HUDEP-2 (cell line): Measurements from ENCODE around the gene TAX1BP1.
"Not testable (repeated sequence)": the region's sequence is repeated elsewhere in the genome, so short reads cannot be mapped to it uniquely, and the experiment has no call there.

Source experiments
- DNase-seq, 76 experiments: peaks; one replicate each; lab custom pipeline; 2025; ENCODE audit not compliant: unreplicated experiment in 76 of 76; lab: John Stamatoyannopoulos, UW

The TAX1BP1 gene

DNA sequence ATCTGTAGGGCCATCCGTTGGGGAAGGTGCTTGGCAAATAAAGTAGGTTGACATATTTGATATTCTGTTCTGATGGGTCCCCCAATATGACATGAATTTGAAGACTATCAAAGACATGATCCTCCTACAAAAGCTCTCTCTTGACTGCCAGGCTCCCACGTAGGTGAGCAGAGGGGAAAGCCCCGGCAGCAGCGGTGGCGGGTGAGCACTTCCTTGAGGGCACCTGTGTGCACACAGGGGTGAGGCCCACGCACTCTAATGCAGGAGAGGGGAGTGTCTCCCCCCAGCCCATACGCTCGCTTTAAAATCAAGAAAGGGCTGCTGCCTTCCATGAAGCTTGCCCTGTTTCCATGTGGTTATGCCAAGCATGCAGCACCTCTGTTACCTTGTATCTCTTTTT is 100.4 kb downstream of the TAX1BP1 start:
- DNase-seq = no peak

- DNase-seq = no peak
These were observed 100.9 kb downstream of the TAX1BP1 start for GRCh38 chr7:27840760-27841364.

DNA sequence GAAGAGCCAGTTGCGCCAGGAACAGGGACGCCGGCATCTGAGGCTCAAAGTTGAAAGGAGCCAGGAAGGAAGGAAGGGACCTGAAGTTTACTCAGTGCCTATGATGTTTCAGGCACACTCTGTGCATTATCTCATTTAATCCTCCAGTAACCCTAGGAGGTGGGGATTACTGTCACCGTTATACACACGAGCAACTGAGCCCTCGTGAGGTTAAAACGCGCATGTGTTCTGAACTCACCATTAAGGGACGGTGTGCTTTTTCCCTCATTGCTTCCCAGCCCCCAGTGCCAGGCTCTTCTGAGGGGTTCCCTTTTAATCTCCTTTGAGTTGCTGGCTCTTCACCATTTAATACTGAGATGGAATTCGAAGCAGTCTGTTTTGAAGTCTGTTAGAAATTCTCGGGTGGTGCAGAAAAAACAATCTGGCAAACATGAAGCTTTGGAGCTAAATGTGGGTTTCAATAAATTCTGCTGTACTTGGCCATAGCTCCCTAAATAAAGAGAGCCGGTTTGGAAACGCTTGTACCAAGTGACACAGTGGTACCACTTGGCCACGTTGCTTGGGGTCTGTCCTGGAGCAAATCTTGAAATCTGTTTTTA is 102.2 kb downstream of the TAX1BP1 start:
- no peak for DNase-seq

DNA sequence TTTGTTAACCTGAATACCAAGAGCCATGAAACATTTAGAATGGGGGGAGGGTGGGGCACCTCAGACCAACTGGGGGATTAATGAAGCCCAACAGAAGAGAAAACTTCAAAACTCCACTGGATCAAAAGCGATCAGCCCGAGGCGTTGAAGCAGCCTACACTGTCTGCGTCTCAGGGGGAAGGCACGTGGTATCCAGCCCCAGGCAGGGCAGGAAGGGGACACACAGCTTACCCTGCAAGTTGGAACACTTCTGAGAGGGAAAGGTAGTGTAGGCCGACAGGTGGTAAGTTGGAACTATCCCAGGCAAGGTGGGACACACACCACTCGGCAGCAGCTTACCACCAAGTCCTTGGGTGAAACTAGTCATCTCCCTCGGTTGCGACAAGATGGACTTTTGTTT is 102.9 kb downstream of the TAX1BP1 start:
- DNase-seq = no peak

DNA sequence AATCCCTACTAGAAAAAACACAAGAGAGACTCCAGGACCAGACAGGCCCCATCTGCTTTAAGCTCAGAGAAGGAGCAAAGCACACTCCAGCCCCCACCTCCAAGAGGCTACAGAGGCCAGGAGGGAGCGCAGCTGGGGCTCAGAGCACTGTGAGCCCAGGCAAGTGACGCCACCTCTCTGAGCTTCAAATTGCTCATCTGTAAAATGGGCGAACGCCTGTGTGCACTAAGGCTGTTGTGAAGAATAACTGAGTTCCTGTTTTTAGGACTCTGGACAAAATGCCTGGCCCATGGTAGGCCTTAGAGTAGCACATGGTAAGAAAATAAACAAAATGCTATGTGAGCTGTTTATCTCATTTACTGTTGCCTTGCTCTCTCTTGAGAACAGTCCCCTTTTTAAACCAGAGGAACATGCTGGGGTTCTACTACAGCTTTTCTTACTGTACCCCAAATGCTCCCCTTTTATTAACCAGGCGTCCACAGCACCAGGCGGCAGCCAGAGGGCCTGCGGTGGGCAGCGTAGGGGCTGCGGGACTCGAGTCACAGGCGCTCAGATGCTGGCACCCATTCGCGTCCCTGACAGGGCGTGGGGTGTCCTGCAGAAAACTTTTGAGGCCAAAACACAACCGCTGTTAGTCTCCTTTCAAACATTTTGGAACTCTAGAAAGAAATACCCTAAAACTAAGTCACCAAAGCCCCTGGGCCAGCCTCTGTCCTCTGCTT is 103.8 kb downstream of the TAX1BP1 start:
- no peak for DNase-seq

GRCh38 chr7:27846388-27846787 is 106.4 kb downstream of the TAX1BP1 start:
- DNase-seq = no peak

GRCh38 chr7:27850531-27850930 is 110.6 kb downstream of the TAX1BP1 start:
- no peak for DNase-seq

DNA sequence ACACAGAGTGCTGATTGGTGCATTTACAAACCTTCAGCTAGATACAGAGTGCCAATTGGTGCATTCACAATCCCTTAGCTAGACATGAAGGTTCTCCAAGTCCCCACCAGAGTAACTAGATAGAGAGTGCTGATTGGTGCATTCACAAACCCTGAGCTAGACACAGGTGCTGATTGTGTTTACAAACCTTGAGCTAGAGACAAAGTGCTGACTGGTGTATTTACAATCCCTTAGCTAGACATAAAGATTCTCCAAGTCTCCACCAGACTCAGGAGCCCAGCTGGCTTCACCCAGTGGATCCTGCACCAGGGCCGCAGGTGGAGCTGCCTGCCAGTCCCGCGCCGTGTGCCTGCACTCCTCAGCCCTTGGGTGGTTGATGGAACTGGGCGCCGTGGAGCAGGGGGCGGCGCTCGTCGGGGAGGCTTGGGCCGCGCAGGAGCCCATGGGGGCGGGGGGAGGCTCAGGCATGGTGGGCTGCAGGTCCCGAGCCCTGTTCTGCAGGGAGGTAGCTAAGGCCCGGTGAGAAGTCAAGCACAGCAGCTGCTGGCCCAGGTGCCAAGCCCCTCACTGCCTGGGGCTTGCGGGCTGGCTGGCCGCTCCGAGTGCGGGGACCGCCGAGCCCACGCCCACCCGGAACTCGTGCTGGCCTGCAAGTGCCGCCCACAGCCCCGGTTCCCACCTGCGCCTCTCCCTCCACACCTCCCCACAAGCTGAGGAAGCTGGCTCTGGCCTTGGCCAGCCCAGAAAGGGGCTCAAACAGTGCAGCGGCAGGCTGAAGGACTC is 116.9 kb downstream of the TAX1BP1 start:
- not testable (repeated sequence) for DNase-seq

GRCh38 chr7:27860800-27861199 is 120.8 kb downstream of the TAX1BP1 start:
- DNase-seq = no peak

DNA sequence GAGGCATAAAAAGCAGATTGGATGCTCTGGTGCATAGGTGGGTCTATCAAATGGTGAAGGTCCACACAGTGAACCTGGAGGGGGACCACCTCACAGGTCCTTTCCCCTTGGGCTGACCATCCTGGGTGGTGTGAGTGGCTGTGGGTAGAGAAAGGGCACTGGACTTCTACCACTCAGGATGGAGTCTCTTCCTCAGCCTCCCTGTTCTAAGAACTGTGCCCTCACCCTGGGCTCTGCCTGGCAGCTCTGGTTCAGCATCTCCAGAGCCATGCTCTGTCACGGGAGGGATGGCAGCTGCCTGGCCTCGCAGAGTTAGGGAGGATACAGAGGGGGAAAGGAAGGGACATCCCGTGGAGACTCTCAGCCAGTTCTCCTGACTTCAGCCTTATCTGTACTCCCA is 121.8 kb downstream of the TAX1BP1 start:
- no peak for DNase-seq

- DNase-seq = no peak
These were observed 123.9 kb downstream of the TAX1BP1 start for GRCh38 chr7:27863880-27864279.

DNA sequence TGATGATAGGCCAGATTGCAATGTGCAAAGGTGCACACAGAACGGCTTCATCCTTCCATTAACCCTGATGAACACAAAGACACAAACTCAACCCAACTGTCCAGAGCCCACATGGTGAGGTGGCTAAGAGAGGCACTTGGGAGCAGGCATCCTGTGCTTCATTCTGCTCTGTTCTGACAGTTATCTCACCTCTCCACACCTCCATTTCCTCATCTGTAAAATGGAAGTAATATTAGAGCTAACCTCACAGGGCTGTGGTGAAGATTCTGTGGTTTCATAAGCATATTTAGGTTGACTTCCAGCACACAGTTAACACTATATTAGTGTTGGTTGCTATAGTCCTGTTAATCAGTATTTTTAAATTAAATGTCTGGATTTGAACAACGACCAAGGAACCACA is 126.3 kb downstream of the TAX1BP1 start:
- no peak for DNase-seq

GRCh38 chr7:27866828-27867672 is 127.1 kb downstream of the TAX1BP1 start:
- DNase-seq = no peak

GRCh38 chr7:27868131-27868550 is 128.2 kb downstream of the TAX1BP1 start:
- DNase-seq = no peak

- no peak for DNase-seq
These were observed 129.1 kb downstream of the TAX1BP1 start for GRCh38 chr7:27869056-27869455.

DNA sequence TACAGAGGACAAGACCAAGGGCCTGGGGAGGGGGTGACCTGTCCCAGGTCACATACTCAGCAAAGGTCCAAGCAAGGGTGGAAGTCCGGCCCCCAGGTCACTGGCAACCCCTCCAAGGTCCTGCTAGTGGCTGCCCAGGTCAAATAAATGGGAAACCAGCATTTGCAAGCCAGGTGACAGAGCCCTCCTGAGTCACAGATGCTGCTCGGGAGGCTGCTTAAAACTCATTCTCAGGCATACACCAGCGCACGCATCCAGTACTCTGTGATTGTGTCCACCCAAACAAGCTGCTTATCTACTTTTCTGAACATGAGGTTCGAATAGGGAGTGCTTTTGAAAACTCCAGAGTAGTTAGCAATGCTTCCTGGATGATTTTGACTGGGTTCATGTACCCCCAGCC is 130.6 kb downstream of the TAX1BP1 start:
- DNase-seq = no peak

GRCh38 chr7:27871086-27871485 is 131.1 kb downstream of the TAX1BP1 start:
- no peak for DNase-seq

DNA sequence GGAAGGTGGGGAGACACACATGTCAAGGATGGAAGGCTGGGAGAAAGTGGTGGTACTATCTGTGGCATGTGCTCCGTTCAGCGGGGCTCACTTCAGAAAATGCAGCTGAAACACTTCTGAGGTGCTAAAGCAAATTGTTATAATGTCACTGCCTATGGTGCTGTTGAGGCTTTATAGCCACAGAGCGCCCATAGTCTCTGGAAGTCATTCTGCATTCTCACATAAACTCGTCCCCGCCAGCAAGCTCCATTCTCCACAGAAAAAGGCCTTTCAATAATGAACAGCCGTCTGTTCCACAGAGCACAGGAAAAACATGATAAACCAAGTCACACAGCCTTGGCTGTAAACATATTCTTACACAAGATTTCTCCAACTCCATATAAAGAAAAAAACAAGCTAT is 131.9 kb downstream of the TAX1BP1 start:
- DNase-seq = no peak

DNA sequence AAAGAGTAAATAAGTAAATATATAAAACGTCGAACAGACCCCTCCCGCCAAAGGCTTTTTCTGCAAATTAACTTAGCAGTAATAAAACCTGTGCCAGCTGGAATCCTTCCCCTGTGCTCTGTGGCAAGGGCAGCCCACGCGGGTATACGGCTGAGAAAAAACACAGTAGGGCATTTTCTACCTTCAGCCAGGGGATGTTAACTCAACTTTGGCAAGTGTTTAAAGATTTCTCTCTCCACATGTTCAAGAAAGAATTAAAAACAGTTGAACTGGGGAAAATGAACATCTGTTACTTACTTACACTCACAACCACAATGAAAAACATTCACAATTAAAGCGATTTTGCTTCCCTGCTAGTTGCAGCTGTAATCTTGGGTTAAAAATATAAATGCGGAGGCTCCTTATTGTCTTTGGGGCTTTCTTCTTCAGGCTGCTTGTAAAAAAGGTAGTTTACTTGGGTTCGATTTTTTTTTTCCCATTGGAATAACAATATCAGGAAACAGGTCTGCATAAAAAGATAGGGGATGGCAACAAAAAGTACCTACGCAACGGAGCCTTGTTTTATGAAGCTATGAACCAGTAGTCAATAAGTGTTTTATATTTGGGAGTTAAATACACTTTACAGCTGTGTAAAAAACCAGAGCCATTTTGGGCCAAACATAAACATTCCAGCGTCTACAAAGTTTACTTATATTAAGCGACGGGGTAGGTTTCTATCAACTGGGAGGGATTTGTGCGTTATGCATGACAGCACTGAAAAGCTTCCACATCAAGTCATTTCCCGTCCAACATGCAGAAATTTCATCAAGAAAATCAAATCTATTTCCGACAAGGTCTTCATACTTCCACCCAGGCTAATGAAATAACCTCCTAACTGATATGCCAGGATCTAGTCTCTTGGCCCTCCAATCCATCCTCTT is 132.7 kb downstream of the TAX1BP1 start:
- no peak for DNase-seq
